GM18511 (cell line): Measurements from ENCODE around the gene HNMT.
"Not testable (repeated sequence)": the region's sequence is repeated elsewhere in the genome, so short reads cannot be mapped to it uniquely, and the experiment has no call there.

Source experiments
- ATAC-seq: cut with Tn5 transposase; IDR thresholded peaks from one replicate; pipeline ENCODE4 v1.9.1; 2021; ENCODE audit warnings: mild to moderate bottlenecking, moderate library complexity; ENCODE audit not compliant: unreplicated experiment

The HNMT gene

DNA sequence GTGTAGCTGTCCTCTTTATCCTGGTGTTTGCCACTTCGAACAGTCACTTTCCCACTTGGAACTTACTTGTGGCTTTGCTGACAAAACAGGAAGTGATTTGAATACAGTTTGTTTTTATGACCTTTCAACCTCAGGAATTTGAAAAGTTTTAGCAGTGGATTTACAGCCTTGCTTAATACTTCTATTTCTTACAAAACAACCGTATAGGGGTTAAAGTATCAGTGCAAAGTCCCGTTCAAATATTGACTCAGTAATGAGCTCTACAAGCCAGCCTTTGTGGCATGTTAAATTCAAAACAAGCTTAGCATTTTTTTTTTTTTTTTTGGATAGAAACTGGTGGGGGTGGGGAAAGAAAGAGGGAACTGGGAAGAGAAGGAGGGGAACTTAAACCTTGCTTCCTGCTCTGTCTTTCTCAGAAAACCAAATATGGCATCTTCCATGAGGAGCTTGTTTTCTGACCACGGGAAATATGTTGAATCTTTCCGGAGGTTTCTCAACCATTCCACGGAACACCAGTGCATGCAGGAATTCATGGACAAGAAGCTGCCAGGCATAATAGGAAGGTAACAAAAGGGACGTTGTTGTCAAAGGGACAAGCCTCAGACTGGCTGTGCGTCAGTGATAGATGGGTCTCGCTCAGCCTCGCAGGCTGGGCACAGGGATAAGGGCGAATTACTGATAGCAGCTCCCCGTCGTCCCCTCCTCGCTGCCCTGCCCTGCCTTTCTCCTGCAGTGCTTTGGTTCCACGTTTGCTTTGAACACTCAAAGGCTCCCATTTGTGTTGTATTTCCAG lies at the start of gene HNMT:
HNMT (plus strand) TSS at position 408 of the 793 bp plus-strand sequence; CDS start at position 427, 19 bp downstream.
- no peak for ATAC-seq

DNA sequence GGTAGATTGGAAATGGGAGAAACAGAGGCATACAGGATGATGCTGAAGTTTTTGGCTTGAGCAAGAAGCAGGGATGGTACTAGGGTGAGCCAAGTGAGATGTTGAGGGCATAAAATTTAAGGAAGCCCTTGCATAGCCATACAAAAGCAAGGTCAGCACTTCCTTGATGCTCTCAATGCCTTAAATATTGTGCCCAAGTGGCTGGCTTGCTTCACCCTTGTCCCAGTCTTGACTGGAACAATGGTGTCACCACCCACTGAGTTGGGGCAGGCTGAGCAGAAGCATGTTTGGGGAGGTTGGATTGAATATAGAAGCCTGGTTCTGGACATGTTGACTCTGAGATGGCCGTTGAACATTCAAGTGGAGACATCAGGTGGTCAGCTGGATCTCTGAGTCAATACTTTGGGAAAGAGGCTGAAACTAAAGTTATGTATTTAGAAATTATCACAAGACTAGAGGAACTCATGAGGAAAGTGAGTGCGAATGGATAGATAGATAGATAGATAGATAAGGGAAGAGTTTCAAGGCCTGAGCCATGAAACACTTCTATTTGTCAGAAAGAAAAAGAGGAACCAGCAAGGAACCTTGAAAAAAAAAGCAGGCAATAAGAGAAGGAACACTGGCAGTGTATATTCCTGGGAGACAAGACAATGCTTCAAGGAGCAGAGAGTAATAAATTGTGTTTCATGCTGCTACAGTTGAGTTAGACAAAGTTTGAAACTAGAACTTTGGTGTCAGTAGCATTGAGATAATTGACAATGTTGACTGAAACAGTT lies 43.0 kb upstream of the HNMT start:
- ATAC-seq, result no peak

DNA sequence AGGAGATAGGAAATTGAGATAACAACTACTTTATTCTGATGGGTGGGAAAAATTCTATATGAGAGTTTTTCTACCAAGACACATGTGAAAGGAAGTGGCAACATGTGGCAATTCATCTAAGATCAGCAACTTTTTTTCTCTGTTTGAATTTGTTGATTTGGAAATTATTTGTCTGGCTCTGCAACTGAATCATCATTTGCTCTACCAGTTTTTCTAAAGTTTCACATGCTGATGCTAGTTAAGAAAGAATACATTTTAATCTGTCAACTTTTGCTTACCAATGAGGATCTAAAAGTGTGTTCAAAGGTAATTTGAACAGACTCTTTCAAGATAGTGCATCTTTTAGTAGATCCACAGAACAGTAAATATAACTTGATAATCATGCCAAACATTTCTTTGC lies 42.1 kb upstream of the HNMT start:
- ATAC-seq, result not testable (repeated sequence)

DNA sequence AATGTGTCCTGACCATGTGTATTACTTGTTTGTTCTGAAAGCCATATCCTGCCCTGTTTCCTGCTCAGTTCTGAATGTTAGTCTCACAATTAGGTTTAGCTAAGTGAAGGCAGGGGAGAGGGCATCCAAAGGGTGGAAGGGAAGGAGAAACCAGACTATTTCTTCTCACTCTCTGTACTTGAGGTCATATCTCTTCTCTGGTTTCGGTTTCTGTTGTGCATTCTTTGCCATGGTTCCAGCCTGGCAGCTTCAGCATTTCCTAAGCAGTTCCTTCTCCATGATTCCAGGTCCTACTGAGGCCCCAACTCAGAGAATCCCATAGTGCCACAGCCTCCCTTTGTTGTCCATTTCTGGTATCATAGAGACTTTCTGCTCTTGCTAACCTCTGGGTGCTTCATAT lies 40.3 kb upstream of the HNMT start:
- no peak for ATAC-seq

DNA sequence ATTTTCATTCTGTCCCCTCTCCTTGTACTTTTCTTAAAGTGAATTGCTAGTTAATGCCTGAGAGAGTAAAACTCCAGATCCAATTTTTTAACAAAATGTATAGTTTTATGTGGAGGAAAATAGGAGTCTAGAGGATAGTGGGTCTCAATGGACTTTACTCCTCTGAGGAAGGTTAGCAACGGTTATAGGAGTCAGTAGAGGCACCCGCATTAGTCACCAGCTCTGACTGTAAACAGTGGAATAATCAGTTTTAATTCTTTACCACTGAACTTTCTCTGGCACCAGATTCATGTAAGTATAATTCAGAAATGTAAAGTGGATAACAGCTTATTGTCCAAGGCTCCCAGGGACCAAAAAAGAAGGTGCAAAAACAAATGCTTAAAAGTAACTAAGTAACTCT lies 38.7 kb upstream of the HNMT start:
- no peak for ATAC-seq

DNA sequence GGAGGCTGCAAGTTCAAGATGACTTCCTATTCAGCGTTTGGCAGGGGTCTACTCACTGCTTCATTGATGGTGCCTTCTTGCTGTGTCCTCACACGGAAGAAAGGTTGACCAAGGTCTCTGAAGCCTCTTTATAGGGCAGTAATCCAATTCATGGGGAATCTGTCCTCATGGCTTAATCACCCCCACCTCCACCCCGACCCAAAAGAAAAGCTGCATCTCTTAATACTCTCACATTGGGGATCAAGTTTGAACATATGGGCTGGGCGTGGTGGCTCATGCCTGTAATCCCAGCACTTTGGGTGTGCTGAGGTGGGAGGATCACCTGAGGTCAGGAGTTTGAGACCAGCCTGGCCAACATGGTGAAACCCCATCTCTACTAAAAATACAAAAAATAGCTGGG lies 36.4 kb upstream of the HNMT start:
- ATAC-seq, result no peak

DNA sequence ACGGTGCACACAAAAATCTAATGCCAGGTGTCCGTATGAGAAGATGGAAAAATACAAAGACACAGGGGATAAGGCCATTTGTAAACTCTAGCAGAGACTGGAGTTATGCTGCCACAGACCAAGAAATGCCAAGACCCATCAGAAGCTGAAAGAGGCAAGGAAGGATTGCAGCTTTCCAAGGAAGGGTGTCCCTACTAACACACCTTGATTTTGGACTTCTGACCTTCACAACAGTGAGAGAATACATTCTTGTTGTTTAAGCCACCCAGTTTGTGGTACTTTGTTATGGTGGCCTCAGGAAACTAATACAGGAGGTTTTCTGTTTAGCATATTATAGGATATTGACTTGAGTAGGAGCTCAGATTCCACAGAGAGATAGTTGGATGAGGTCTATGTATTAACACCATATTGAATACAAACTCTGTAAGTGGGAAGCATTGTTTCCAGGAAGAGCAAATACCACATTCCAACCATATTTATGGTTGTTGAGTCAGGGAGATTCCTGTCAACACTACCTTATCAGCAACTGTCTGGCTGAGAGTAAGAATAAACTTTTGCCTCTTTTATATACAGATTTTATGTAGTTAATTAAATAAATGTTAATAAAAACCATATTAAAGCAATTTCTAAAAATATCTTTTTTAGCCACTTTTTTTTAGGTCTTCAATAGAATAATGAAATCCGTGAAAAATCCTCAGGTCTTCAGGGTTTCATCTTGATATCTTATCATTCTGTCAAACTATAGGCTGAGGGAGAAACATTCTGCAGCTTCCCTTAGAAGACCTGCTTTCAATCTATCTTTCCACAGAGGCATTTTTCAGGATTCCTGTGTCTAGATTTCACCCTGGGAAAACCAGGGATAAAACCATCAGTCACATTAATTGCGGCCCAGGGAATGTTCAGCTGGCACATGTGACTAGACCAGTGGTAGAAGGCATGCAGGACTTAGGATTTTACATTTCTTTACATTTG lies 35.4 kb upstream of the HNMT start:
- ATAC-seq, result no peak

DNA sequence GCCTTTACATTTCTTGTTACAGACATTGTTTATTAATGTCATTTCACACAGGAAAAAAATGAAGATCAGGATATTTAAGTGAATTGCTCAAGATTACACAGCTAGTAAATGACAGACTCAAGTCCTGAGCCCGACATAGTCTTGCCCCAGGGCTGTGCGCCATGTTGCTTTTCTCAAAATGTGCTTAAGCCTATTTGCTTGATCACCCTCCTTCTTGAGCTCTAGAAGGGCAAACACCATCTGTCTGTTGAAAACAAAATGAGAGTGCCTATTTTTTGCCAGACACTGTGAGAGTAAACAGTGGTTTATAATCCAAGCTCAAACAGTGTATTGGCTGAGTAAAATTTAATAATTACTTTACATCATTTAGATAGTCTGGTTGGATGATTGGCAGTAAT lies 34.8 kb upstream of the HNMT start:
- no peak for ATAC-seq

DNA sequence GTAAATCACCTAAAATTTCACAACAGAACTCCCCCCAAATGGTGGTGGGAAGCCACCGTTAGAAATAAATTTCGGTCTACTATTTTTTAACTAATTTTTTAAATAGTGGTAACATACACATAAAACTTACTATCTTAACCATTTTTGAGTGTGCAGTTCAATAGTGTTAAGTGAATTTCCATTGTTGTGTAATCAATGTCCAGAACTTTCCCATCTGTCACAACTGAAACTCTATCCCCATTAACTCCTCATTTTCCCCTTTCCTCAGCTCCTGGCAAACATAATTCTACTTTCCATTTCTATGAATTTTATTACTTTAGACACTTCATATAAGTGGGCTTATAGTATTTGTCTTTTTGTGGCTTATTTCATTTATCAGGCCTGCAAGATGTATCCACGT lies 34.1 kb upstream of the HNMT start:
- no peak for ATAC-seq

DNA sequence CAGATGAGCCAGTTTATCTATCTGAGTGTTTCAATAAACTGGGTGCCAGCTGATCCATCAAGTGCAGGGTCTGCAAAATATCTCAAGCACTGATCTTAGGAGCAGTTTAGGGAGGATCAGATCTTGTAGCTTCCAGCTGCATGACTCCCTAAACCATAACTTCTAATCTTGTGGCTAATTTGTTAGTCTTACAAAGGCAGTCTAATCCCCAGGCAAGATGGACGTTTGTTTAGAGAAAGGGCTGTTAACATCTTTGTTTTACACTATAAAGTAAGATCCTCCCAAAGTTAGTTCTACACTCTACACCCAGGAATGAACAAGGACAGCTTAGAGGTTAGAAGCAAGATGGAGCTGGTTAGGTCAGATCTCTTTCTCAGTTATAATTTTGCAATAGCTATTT lies 28.7 kb upstream of the HNMT start:
- ATAC-seq, result no peak

DNA sequence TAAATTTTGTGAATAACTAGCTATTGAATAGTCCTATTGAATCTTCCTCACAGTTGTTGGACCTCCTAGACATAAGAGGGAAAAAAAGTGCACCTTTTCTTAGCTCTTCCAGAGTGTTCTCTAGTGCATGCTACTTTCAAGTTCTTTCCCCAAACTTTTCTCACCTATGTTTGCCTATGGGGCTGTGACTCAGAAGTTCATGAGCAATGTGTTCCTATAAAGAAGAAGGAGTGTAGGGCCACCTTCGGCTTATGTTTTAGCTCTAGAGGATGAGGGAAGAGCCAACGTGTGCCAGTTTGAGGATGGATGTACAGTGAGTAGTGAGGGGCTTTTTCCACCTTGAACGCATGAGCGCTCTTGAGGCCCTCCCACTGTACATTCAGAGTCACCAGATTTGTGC lies 27.0 kb upstream of the HNMT start:
- ATAC-seq, result no peak

DNA sequence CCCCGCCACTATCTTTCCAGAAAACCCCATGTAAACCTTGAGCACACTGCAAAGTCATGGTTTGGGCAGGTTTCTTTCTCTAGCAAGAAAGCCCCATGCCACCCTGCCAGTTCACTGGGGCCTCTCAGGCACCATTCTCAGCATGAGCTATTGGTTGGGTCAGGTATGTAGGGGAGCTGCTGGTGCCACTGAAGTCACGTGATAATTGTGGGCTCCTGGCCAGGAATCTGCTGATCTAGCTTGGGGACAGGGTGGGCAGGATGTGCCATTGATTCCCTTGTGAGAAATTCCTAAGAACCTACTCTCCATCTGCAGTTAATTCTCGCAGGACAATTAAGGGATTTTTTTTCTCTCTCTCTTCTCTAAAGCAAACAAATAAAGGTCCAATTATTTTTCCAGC lies 26.5 kb upstream of the HNMT start:
- no peak for ATAC-seq

DNA sequence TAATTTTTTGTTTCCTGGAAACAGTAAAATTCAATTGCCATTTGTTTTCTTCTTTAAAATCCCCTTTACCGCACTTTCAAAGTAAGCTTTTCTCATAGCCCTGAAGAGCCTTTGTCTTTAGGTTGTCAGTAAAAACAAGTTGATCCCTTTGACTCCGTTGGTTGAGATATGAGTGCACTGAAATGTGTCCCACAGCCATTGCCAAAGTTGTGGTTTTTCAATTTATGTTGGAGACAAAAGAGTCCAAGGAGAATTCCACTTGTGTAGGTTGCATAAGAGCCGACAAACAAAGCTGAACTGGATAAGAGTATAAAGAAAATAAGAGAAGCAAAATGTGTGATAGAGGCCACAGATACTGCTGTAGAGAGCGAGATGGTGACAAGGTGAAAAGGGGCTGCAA lies 26.1 kb upstream of the HNMT start:
- no peak for ATAC-seq

DNA sequence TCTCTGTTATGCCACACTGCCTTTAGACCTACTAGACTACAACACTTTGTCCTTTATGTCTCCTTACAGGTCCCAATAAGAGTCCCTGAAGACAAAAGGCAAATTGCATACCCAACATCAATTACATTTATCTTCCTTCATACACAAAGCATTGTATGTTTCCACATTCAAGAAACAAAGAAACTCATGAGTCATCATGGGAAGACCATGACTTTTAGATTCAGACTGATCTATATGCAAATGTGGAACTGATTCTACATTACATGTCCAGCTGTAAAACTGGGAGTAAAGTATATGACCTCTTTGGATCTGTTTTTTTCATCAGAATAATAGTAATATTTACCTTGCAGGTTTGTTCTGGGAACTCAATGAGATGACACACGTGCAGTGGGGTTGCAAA lies 25.2 kb upstream of the HNMT start:
- ATAC-seq, result no peak

DNA sequence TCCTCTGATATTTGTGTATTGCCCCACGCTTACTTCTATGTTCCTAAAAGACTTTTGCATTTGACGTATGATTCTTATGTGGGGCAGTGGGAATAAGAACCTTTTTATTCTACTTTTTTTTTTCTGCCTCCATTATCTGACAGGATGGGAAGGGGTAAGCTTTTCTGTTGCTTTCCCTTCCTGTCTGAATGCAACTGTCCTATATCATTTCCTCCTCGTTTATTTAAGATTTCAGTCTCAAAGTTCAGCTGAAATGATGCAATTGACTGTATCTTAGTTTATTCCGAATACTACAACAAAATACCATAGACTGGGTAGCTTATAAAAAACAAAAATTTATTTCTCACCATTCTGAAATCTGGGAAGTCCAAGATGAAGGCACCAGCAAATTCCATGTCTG lies 24.1 kb upstream of the HNMT start:
- no peak for ATAC-seq

DNA sequence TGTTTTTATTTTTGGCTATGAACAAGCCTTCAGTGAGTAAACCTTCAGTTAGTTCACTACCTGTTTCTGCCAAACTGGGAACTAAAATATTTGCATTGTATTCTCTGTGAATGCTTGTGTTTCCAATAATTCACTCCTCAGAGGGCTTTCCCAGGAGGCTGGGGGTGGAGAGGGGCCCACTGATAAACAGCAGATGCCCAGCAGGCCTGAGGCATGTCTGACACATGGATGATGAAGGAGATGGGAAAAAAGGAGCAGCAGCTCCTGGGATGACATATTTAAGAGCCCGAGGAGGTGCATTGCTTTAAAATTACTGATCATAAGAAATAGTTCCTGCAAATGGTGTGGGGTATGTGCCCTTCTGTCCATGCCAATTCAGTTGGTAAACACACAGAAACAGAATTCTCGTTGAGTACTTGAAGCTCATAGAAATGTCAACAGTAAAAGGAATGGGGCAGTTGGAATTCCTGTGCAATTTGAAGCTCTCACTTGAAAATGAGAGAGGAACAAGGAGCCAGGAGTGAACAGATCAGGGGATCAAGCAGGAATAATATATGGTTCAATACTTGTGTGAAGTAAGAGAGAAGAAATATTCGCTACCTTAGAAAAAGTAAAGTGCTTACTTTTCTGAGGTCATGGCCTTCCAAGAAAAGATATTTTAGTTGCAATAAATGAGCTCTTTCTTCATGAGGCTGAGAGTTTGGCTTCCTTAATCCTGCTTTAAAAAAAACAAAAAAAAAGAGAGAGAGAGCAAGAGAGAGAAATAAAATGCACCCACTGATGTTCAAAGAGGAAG lies 22.0 kb upstream of the HNMT start:
- no peak for ATAC-seq

DNA sequence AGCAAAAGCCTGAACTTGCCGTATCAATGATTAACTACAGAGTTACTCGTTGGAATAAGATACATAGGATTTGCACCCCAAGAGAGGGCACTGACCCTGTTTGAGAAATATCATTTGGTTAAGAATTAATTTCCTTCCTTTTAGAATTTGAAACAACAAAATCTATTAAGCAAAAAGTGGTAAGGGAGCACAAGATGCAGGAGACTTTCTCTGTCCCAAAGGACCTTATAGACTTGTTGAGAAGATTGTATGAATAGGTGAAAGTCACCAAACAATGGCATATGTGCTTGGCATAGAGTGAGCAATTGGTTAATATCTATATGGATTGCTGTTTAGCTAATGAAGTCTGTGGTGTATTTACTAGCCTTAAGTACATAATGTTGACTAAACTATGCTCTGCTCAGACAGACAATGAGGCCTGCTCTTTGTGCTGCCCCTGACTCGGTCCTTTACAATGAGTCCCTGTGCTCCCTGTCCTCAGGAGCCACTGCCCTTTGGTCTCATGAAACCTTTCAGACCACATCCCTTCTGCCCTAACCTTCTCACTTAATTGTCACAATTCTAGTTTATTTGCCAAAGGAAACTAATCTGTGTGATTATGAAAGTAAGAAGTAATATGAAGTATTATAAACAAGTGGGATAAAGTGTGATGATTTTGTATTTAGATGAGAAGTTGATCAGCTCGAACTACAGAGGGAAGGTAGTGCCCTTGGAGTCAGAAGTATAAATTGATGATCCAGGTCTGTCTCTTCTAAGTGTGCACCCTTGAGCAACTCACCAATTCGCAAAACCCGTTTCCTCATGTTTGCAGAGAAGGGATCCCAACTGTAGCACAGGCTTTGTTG lies 21.2 kb upstream of the HNMT start:
- no peak for ATAC-seq

DNA sequence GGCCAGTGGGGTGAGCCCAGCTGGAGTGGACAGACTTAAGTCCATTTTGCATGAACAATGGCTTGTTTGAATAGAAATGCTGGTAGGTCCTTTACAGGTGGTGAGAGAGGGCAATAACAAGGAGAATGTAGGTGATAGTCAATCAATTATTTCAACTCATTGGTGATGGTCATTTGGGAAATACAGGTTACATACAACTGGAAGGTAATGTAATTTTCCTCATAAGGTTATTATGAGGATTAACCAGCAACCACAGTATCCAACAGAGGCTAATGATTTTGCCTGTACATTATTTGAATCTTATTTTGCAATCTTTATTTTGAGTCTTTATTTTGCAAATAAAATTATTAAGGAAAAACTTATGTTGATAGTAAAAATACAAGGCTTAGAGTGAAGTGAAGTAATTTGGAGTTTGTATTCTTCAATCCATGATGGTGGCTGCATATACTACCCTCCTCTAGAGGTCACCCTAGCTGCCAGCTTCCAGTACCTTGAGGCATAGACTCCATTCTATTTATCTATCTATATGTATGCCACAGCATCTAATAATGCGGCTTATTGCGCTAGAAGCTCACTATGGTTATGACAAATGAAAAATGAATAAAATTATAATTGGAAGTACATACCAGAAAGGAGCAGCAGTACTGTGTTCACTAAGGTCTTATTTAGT lies 20.5 kb upstream of the HNMT start:
- ATAC-seq, result no peak

DNA sequence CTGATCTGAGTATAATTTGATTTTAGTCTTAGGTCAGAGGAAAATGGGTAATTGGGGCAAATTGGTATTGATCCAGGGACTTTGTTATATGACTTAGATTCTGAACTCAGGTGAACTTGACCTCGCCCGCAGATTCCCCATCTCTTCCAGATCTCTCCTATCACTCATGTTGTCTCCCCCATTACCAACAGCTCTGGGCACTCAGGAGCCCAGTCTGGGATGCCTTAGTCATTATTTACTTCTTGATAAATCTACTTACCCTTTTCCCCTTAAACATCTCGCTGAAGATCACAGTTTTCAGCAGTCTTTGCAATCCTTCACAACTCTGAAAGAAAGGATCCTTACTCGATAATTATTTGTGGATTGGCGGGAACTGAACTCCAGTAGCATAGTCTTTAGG lies 19.6 kb upstream of the HNMT start:
- ATAC-seq, result no peak
